Astrocyte (in vitro differentiated cells and primary cell): ENCODE measurements around the gene LRRC4C. TPM values are rescaled to one million over a fixed set of nuclear protein-coding genes. Genes with fewer than 3 reads are reported as not detected.

Experiments
- DNase-seq: peaks from one replicate; pipeline ENCODE4 v3.0.0-alpha.2; 2010; ENCODE audit warnings: low read depth
- FAIRE-seq: peaks from 2 replicates; lab custom pipeline; 2011; peaks lifted over from hg19 to GRCh38; lab: Jason Lieb, UNC
- H2AFZ ChIP-seq: 2 replicates; pipeline ENCODE4 v1.6.0; 2012; ENCODE audit warnings: low read depth, low read length, inconsistent platforms
- H3K27ac ChIP-seq: 2 replicates; pipeline ENCODE4 v1.5.1; 2011; ENCODE audit warnings: low read depth, low read length, inconsistent platforms
- H3K27me3 ChIP-seq: 2 replicates; pipeline ENCODE4 v1.6.0; 2011; ENCODE audit warnings: low read length, inconsistent platforms; ENCODE audit not compliant: insufficient read depth
- H3K36me3 ChIP-seq: 2 replicates; pipeline ENCODE4 v1.5.1; 2011; ENCODE audit warnings: low read length, inconsistent platforms; ENCODE audit not compliant: insufficient read depth
- H3K4me1 ChIP-seq: 2 replicates; pipeline ENCODE4 v1.5.1; 2011; ENCODE audit warnings: low read length, inconsistent platforms; ENCODE audit not compliant: insufficient read depth
- H3K4me2 ChIP-seq: 2 replicates; pipeline ENCODE4 v1.6.0; 2012; ENCODE audit warnings: low read length, inconsistent platforms
- H3K4me3 ChIP-seq: 2 replicates; pipeline ENCODE4 v1.5.1; 2011; ENCODE audit warnings: low read depth, mild to moderate bottlenecking, low read length, inconsistent platforms; ENCODE audit not compliant: insufficient read depth
- H3K79me2 ChIP-seq: 2 replicates; pipeline ENCODE4 v1.6.0; 2012; ENCODE audit warnings: mild to moderate bottlenecking, low read length, inconsistent platforms; ENCODE audit not compliant: insufficient read depth
- H3K9ac ChIP-seq: 2 replicates; pipeline ENCODE4 v1.6.0; 2012; ENCODE audit warnings: mild to moderate bottlenecking, low read length, inconsistent platforms
- H3K9me3 ChIP-seq: 2 replicates; pipeline ENCODE4 v1.5.1; 2012; ENCODE audit warnings: low read depth, mild to moderate bottlenecking, low read length, inconsistent platforms; ENCODE audit not compliant: insufficient read depth
- H4K20me1 ChIP-seq: 2 replicates; pipeline ENCODE4 v1.6.0; 2012; ENCODE audit warnings: low read length, inconsistent platforms; ENCODE audit not compliant: insufficient read depth
- H3K27ac Mint-ChIP-seq: one replicate; pipeline ENCODE4 v1.8.0; 2021; ENCODE audit warnings: mild to moderate bottlenecking, mixed read lengths; ENCODE audit not compliant: unreplicated experiment
- H3K27me3 Mint-ChIP-seq: one replicate; pipeline ENCODE4 v1.8.0; 2021; ENCODE audit warnings: low read depth, mixed read lengths; ENCODE audit not compliant: unreplicated experiment
- H3K36me3 Mint-ChIP-seq: one replicate; pipeline ENCODE4 v1.8.0; 2021; ENCODE audit warnings: low read depth, mixed read lengths; ENCODE audit not compliant: unreplicated experiment
- H3K4me1 Mint-ChIP-seq: one replicate; pipeline ENCODE4 v1.8.0; 2021; ENCODE audit warnings: low read depth, mixed read lengths; ENCODE audit not compliant: unreplicated experiment
- H3K4me3 Mint-ChIP-seq: one replicate; pipeline ENCODE4 v1.8.0; 2021; ENCODE audit warnings: mild to moderate bottlenecking, moderate library complexity, mixed read lengths; ENCODE audit not compliant: unreplicated experiment
- H3K9me3 Mint-ChIP-seq: one replicate; pipeline ENCODE4 v1.8.0; 2021; ENCODE audit warnings: mild to moderate bottlenecking, mixed read lengths; ENCODE audit not compliant: unreplicated experiment
- EZH2 ChIP-seq: IDR thresholded peaks from 2 replicates; pipeline ENCODE4 v1.6.1; 2012; ENCODE audit warnings: mild to moderate bottlenecking, low read length, inconsistent platforms; ENCODE audit not compliant: insufficient read depth
- total RNA-seq: library from RNA; stranded (reverse); gene quantifications from 2 replicates; pipeline ENCODE4 v1.2.1, GENCODE V29; 2021
- TF ChIP-seq, protein P1 (sequence below): IDR thresholded peaks from 2 replicates; pipeline ENCODE4 v1.5.1; 2011; ENCODE audit warnings: low read depth, mild to moderate bottlenecking, inconsistent platforms, low read length, moderate library complexity; ENCODE audit not compliant: insufficient read depth

LRRC4C gene
- total RNA-seq, 1 donor from 2014 or later: 9.0 TPM

DNA sequence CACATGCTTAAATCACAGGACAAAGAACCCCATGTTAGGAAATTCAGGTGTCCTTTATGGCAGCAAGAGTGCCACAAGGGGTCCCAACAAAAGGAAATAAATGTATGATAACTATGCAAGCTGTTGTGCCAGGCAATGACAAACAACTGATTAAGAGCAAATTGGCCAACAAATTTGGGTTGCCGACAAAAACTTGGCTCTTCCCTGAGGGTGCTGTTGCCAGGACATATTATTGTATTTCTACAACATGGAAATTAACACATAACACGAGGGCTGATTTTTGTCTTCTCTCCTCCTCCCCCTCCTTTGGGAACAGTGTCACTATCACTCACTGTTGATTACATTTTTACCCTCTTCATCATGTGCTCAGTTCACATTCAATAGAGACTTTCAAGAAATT, 56.0 kb downstream of the LRRC4C start:
- H3K9me3 ChIP-seq: no peaks in the 10 kb centered on the region
- H3K4me1 ChIP-seq: no peaks in the 10 kb centered on the region
- H2AFZ ChIP-seq: no peak overlapping the region
- H3K9ac ChIP-seq: no peak overlapping the region
- Mint-ChIP-seq H3K27me3 (no peaks in the 10 kb centered on the region), H3K4me3 (no peak overlapping the region), H3K27ac (no peak overlapping the region), H3K36me3 (no peaks in the 10 kb centered on the region), H3K4me1 (no peaks in the 10 kb centered on the region), H3K9me3 (no peaks in the 10 kb centered on the region)
- no peak overlapping the region for H3K4me3 ChIP-seq
- H3K36me3 ChIP-seq: no peaks in the 10 kb centered on the region
- H3K79me2 ChIP-seq: no peaks in the 10 kb centered on the region
- H3K27me3 ChIP-seq: no peaks in the 10 kb centered on the region
- H3K4me2 ChIP-seq: no peak overlapping the region
- no peak overlapping the region for H3K27ac ChIP-seq
- no peaks in the 10 kb centered on the region for H4K20me1 ChIP-seq
- FAIRE-seq: no peak
- TF ChIP-seq EZH2: no peak
- TF ChIP-seq, protein P1, sequence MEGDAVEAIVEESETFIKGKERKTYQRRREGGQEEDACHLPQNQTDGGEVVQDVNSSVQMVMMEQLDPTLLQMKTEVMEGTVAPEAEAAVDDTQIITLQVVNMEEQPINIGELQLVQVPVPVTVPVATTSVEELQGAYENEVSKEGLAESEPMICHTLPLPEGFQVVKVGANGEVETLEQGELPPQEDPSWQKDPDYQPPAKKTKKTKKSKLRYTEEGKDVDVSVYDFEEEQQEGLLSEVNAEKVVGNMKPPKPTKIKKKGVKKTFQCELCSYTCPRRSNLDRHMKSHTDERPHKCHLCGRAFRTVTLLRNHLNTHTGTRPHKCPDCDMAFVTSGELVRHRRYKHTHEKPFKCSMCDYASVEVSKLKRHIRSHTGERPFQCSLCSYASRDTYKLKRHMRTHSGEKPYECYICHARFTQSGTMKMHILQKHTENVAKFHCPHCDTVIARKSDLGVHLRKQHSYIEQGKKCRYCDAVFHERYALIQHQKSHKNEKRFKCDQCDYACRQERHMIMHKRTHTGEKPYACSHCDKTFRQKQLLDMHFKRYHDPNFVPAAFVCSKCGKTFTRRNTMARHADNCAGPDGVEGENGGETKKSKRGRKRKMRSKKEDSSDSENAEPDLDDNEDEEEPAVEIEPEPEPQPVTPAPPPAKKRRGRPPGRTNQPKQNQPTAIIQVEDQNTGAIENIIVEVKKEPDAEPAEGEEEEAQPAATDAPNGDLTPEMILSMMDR: no peak
- DNase-seq: no peak

DNA sequence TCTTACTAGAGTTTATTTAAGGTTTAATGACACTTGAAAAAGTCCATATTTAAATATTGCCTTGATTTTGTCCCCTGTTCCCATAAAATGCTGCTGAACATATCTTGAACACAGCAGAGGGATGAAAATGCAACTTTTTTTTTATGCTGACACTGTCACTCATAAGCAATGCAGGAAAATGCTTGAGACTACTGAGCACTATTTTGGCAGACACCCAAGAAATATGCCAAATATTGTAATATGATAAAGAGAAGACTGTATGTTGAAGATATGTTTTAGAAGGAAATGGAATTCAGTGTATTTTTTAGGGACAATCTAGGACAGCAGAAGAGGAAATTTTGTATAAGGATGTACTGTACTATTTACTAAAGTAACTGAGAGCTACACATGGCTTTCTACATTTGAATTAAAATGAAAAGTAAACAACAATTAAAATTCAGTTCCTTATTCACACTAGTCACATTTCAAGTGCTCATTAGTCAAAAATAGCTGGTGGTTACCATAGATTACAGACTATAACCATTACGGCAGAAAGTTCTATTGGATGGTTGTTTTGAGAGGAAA, 58.6 kb downstream of the LRRC4C start:
- Histone ChIP-seq H3K4me2 (no peak overlapping the region), H3K4me3 (no peak overlapping the region), H3K79me2 (no peaks in the 10 kb centered on the region), H3K4me1 (no peaks in the 10 kb centered on the region), H3K36me3 (no peaks in the 10 kb centered on the region), H3K27me3 (no peaks in the 10 kb centered on the region), H3K9ac (no peak overlapping the region), H3K27ac (no peak overlapping the region), H4K20me1 (no peaks in the 10 kb centered on the region), H2AFZ (no peak overlapping the region), H3K9me3 (no peaks in the 10 kb centered on the region)
- FAIRE-seq (no peak), DNase-seq (no peak)
- TF ChIP-seq, protein P1: no peak
- TF ChIP-seq EZH2: no peak
- H3K27me3 Mint-ChIP-seq: no peaks in the 10 kb centered on the region
- no peaks in the 10 kb centered on the region for H3K9me3 Mint-ChIP-seq
- no peaks in the 10 kb centered on the region for H3K4me1 Mint-ChIP-seq
- H3K4me3 Mint-ChIP-seq: no peak overlapping the region
- no peaks in the 10 kb centered on the region for H3K36me3 Mint-ChIP-seq
- no peak overlapping the region for H3K27ac Mint-ChIP-seq

DNA sequence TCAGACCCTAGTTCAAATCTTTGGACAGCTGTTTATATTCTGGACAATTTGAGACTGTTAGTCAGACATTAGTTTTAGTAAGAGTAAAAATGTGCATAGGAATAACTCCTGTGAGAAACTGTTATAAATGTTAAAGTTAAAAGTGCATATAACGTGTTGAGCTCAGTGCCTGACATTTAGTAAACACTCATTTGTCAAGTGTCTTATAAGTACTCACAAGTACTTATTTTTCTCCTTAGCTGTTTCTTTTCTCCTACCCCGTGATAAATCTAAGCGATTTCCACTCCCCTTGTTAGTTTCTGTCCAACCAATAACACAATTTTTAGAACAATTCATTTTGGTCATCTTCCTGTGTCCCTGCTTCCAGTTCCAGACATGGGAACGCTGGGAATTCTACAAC, 59.3 kb downstream of the LRRC4C start:
- no peaks in the 10 kb centered on the region for H3K79me2 ChIP-seq
- H3K27me3 ChIP-seq: no peaks in the 10 kb centered on the region
- no peaks in the 10 kb centered on the region for H3K36me3 ChIP-seq
- Mint-ChIP-seq H3K27ac (no peak overlapping the region), H3K4me1 (no peaks in the 10 kb centered on the region), H3K9me3 (no peaks in the 10 kb centered on the region), H3K4me3 (no peak overlapping the region), H3K36me3 (no peaks in the 10 kb centered on the region), H3K27me3 (no peaks in the 10 kb centered on the region)
- H4K20me1 ChIP-seq: no peaks in the 10 kb centered on the region
- DNase-seq: no peak
- no peak overlapping the region for H3K9ac ChIP-seq
- H3K27ac ChIP-seq: no peak overlapping the region
- H3K4me3 ChIP-seq: no peak overlapping the region
- no peaks in the 10 kb centered on the region for H3K4me1 ChIP-seq
- H2AFZ ChIP-seq: no peak overlapping the region
- TF ChIP-seq EZH2: no peak
- TF ChIP-seq, protein P1: no peak
- H3K9me3 ChIP-seq: no peaks in the 10 kb centered on the region
- no peak for FAIRE-seq
- no peak overlapping the region for H3K4me2 ChIP-seq
